Measurements from ENCODE around the gene BACH2. TPM values are rescaled to one million over a fixed set of nuclear protein-coding genes. Genes with fewer than 3 reads are reported as not detected.

BACH2 gene
- total RNA-seq, 1 donor from 2014 or later: 3.9 TPM

DNA sequence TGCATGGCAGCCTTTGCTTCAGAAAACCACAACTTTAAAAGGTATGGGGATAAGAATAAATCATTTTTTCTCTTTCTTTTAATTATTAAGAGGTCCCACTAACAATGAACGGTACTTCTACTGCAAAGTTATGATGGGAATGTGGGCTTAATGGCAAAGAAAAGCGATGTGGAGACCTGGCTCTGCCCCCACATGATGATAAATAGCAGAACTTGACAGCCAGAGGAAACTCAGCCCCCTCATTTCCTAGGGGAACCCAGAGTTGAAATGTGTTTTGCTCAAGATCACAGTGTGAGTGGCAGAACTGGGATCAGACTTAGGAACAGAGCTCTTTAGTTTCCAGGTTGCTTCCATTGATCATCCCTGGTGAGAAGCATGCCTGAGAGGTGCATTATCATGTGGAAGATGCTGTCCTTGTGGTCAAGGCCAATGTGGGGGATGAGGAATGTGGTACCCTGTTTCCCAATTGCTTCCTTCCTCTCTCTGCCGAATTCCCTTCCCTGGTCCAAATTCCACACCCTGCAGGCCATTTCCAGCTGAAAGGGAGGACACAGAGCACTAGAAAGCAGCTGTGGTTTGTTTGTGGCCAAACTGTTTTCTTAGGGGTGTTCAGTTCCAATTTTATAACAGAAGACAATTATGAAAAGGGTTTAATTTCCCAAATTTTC, 66.0 kb downstream of the BACH2 start:
- Histone ChIP-seq H3K4me3 (no peak overlapping the region), H4K20me1 (ENCODE audit: low read depth) (no peaks in the 10 kb centered on the region), H3K4me1 (peaks cover 16% of the 10 kb centered on the region), H3F3A (ENCODE audit: low read depth) (no peaks in the 10 kb centered on the region), H3K9ac (no peak overlapping the region), H3K27me3 (no peaks in the 10 kb centered on the region), H2AFZ (replicated peaks) (no peak overlapping the region), H3K9me3 (ENCODE audit: low read depth) (no peaks in the 10 kb centered on the region), H3K79me2 (ENCODE audit: low read depth) (no peaks in the 10 kb centered on the region), H3K4me2 (no peak overlapping the region), H3K36me3 (no peaks in the 10 kb centered on the region), H3K27ac (no peak overlapping the region)
- Mint-ChIP-seq H3K9me3 (no peaks in the 10 kb centered on the region), H3K27me3 (ENCODE audit: insufficient read depth, low read depth) (peaks cover 2% of the 10 kb centered on the region), H3K27ac (no peak overlapping the region), H3K36me3 (no peaks in the 10 kb centered on the region), H3K4me3 (no peak overlapping the region), H3K4me1 (peaks cover 59% of the 10 kb centered on the region)
- TF ChIP-seq EZH2 (IDR thresholded peaks at IDR 0.05) (no peak), CTCF (IDR thresholded peaks at IDR 0.05) (no peak), EZH2phosphoT487 (IDR thresholded peaks at IDR 0.05) (no peak)
- DNase-seq (ENCODE audit: low spot score): no peak

DNA sequence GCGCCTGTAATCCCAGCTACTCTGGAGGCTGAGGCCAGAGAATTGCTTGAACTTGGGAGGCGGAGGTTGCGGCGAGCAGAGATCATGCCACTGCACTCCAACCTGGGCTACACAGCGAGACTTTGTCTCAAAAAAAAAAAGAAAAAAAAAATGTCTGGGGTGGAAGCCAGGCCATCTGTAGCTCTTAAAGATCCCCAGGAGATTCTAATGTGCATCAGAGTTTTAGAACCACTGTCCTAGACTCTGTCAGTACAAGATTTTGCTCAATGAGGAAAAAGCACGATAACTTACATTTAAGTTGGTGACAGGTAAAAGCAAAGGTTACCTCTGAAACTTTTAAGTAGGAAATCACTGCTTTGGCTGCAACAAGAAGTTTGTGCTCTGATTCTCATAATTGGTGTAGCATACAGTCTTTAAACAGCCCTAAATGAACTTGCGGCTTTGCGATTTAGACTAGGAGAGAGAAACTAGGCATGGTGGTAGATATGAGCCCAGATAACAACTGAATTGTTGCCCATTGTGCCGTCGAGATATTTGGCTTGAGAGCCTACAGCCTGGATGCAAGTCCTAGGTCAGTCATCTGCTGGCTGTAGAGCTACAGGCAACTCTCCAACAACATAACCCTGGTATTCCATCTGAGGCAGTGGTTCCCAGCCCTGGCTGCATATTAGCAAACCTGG, 67.2 kb downstream of the BACH2 start:
- H3K9me3 ChIP-seq (ENCODE audit: low read depth): no peaks in the 10 kb centered on the region
- no peak overlapping the region for H3K4me2 ChIP-seq
- no peaks in the 10 kb centered on the region for H4K20me1 ChIP-seq (ENCODE audit: low read depth)
- H3K27me3 ChIP-seq: no peaks in the 10 kb centered on the region
- peaks cover 61% of the 10 kb centered on the region for H3K4me1 Mint-ChIP-seq
- TF ChIP-seq EZH2 (IDR thresholded peaks at IDR 0.05) (no peak), EZH2phosphoT487 (IDR thresholded peaks at IDR 0.05) (no peak), CTCF (IDR thresholded peaks at IDR 0.05) (no peak)
- no peak overlapping the region for H3K27ac ChIP-seq
- H3K9me3 Mint-ChIP-seq: no peaks in the 10 kb centered on the region
- no peak overlapping the region for H3K4me3 ChIP-seq
- H3K9ac ChIP-seq: no peak overlapping the region
- no peak overlapping the region for H3K27ac Mint-ChIP-seq
- H3F3A ChIP-seq (ENCODE audit: low read depth): no peaks in the 10 kb centered on the region
- H3K4me3 Mint-ChIP-seq: no peak overlapping the region
- H3K27me3 Mint-ChIP-seq (ENCODE audit: insufficient read depth, low read depth): peaks cover 2% of the 10 kb centered on the region
- DNase-seq (ENCODE audit: low spot score): no peak
- H3K36me3 ChIP-seq: no peaks in the 10 kb centered on the region
- peaks cover 16% of the 10 kb centered on the region for H3K4me1 ChIP-seq
- no peaks in the 10 kb centered on the region for H3K79me2 ChIP-seq (ENCODE audit: low read depth)
- H2AFZ ChIP-seq (replicated peaks): no peak overlapping the region
- H3K36me3 Mint-ChIP-seq: no peaks in the 10 kb centered on the region

DNA sequence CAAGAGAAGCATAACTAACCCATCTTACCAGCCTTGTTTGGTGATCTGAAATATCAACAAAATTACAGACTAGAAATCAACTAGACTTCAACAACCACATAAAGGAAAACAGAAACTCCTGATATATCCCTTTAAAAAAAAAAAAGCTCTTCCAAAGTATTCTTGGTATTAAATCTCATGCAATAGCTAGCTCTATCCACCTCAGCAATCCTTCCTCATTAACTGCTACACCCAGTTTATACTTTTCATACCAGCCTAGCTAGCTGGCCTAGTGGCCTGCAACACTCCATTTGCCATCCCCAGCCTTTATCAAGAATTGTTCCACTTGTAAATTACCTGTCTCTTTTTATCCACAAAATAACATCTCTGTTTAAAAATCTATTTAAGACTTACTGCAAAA, 69.0 kb downstream of the BACH2 start:
- Histone ChIP-seq H3K9ac (no peak overlapping the region), H3K4me2 (peak overlapping the region; percentile 53), H3K4me3 (no peak overlapping the region), H3F3A (ENCODE audit: low read depth) (no peaks in the 10 kb centered on the region), H4K20me1 (ENCODE audit: low read depth) (no peaks in the 10 kb centered on the region), H3K27ac (peak overlapping the region; percentile 32), H3K9me3 (ENCODE audit: low read depth) (no peaks in the 10 kb centered on the region), H3K4me1 (peaks cover 16% of the 10 kb centered on the region), H2AFZ (replicated peaks) (peak overlapping the region; percentile 38), H3K36me3 (no peaks in the 10 kb centered on the region), H3K27me3 (no peaks in the 10 kb centered on the region), H3K79me2 (ENCODE audit: low read depth) (no peaks in the 10 kb centered on the region)
- TF ChIP-seq EZH2phosphoT487 (IDR thresholded peaks at IDR 0.05) (no peak), EZH2 (IDR thresholded peaks at IDR 0.05) (no peak), CTCF (IDR thresholded peaks at IDR 0.05) (no peak)
- Mint-ChIP-seq H3K36me3 (peaks cover 8% of the 10 kb centered on the region), H3K4me3 (peak overlapping the region; percentile 59), H3K4me1 (peaks cover 61% of the 10 kb centered on the region), H3K27me3 (ENCODE audit: insufficient read depth, low read depth) (peaks cover 2% of the 10 kb centered on the region), H3K27ac (peak overlapping the region; percentile 96), H3K9me3 (peaks cover 5% of the 10 kb centered on the region)
- DNase-seq (ENCODE audit: low spot score): no peak

All from neural progenitor cell (in vitro differentiated cells).